ENCODE measurements around the gene UVRAG.

DNA sequence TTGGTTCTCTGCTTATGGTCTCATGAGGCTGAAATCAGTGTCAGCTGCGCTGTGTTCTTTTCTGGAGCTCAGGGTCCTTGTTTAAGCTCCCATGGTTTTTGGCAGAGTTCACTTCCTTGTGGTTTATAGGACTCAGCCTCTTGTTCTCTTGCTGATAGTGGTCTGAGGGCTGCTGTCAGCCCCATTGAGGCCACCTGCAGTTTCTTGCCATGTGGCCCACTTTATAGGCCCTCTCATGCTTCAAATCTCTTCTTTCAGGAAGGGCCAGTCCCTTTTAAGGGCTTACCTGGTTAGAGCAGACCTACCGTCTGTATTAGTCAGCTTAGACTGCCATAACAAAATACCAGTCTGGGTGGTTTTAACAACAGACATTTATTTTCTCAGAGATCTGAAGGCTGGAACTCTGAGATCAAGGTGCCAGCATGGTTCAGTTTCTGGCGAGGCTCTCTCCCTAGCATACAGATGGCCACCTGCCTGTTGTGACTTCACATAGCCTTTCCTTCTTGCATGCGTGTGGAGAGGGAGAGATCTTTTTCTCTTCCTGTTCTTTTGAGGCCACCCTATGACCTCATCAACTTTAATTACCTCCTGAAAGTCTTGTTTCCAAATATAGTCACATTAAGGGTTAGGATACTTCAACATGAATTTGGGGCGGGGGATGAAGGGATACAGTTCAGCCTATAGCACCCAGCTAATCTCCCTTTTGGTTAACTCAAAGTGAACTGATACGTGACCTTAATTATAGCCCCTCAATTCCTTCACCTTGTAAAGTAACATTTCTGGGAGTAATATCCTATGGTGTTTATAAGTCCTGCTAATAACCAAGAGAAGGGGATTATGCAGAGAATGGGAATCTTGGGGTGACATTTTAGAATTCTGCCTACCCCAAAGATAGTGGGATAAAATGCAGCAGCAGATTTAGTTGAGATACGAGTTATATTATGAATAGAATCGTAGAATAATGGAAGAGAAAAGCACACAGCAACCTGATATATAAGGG is 131.8 kb downstream of the UVRAG start:
- TF ChIP-seq, protein P1, sequence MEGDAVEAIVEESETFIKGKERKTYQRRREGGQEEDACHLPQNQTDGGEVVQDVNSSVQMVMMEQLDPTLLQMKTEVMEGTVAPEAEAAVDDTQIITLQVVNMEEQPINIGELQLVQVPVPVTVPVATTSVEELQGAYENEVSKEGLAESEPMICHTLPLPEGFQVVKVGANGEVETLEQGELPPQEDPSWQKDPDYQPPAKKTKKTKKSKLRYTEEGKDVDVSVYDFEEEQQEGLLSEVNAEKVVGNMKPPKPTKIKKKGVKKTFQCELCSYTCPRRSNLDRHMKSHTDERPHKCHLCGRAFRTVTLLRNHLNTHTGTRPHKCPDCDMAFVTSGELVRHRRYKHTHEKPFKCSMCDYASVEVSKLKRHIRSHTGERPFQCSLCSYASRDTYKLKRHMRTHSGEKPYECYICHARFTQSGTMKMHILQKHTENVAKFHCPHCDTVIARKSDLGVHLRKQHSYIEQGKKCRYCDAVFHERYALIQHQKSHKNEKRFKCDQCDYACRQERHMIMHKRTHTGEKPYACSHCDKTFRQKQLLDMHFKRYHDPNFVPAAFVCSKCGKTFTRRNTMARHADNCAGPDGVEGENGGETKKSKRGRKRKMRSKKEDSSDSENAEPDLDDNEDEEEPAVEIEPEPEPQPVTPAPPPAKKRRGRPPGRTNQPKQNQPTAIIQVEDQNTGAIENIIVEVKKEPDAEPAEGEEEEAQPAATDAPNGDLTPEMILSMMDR (IDR thresholded peaks at IDR 0.05): no peak
- TF ChIP-seq POLR2A (IDR thresholded peaks at IDR 0.05) (no peak), POLR2AphosphoS5 (IDR thresholded peaks at IDR 0.05) (no peak)
